Panc1 (cell line): ENCODE data around the gene UQCC3.

Experiments used
- CTCF ChIP-seq: fragments of 450-650 bp; IDR thresholded peaks from 2 replicates; pipeline ENCODE4 v1.5.1; 2017; ENCODE audit warnings: mild to moderate bottlenecking
- POLR2AphosphoS5 ChIP-seq: IDR thresholded peaks from 2 replicates; pipeline ENCODE4 v1.6.1; 2012; ENCODE audit warnings: mild to moderate bottlenecking, low read depth, low read length, moderate library complexity
- SIN3A ChIP-seq: IDR thresholded peaks from 2 replicates; pipeline ENCODE4 v1.6.1; 2012; ENCODE audit warnings: low read depth, mild to moderate bottlenecking, low read length, moderate library complexity, borderline replicate concordance; ENCODE audit not compliant: insufficient read depth
- TCF7L2 ChIP-seq: IDR thresholded peaks from 2 replicates; pipeline ENCODE4 v1.6.1; 2011; ENCODE audit warnings: mild to moderate bottlenecking, low read depth, low read length, inconsistent platforms
- TF ChIP-seq, protein P1 (sequence below), 2 experiments: IDR thresholded peaks; 2 replicates each; pipeline ENCODE4 v1.6.1; 2011 to 2012; ENCODE audit warnings: low read depth in 2 of 2, control low read depth in 1 of 2, low read length in 1 of 2, mild to moderate bottlenecking in 1 of 2, moderate library complexity in 1 of 2; ENCODE audit not compliant: insufficient read depth in 1 of 2

DNA sequence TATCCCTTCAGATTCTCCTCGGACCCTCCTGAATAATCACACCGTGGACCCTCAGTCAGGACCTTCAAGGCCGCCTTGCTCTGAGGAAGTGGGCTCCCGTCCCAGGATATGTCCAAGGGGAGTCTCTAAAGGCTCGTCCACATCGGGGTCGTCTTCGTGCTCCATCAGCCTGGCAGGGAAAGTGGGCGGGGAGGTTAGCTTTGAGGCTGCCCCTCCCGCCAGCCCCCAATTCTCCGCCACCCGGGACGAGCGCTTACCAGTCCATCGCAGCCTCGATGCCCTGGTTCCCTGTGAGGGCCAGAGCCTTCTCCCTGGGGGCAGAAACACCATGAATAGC is 6.9 kb downstream of the UQCC3 start:
- TF ChIP-seq CTCF, result no peak
- TF ChIP-seq SIN3A, result no peak
- TF ChIP-seq POLR2AphosphoS5, result no peak
- TF ChIP-seq, protein P1, sequence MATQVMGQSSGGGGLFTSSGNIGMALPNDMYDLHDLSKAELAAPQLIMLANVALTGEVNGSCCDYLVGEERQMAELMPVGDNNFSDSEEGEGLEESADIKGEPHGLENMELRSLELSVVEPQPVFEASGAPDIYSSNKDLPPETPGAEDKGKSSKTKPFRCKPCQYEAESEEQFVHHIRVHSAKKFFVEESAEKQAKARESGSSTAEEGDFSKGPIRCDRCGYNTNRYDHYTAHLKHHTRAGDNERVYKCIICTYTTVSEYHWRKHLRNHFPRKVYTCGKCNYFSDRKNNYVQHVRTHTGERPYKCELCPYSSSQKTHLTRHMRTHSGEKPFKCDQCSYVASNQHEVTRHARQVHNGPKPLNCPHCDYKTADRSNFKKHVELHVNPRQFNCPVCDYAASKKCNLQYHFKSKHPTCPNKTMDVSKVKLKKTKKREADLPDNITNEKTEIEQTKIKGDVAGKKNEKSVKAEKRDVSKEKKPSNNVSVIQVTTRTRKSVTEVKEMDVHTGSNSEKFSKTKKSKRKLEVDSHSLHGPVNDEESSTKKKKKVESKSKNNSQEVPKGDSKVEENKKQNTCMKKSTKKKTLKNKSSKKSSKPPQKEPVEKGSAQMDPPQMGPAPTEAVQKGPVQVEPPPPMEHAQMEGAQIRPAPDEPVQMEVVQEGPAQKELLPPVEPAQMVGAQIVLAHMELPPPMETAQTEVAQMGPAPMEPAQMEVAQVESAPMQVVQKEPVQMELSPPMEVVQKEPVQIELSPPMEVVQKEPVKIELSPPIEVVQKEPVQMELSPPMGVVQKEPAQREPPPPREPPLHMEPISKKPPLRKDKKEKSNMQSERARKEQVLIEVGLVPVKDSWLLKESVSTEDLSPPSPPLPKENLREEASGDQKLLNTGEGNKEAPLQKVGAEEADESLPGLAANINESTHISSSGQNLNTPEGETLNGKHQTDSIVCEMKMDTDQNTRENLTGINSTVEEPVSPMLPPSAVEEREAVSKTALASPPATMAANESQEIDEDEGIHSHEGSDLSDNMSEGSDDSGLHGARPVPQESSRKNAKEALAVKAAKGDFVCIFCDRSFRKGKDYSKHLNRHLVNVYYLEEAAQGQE (IDR thresholded peaks at IDR 0.05; ENCODE audit: insufficient read depth in 1 of 2, low read depth in 2 of 2, low read length in 1 of 2), result no peak
- TF ChIP-seq TCF7L2, result no peak
